Stimulated activated CD4-positive, alpha-beta T cell treated with anti-CD3 and anti-CD28 coated beads, TNF-alpha, amount 100 ng/mL, for 48 hours (primary cell): ENCODE data around the gene PLEKHG1.

Experiments used
- DNase-seq, 3 donors: peaks; one replicate each; pipeline ENCODE4 v3.0.0-alpha.2; 2020; ENCODE audit warnings: low read depth in 3 of 3

Gene PLEKHG1

GRCh38 chr6:150589852-150590251 lies 9.8 kb upstream of the PLEKHG1 start:
- DNase-seq = no peak

- no peak for DNase-seq
Measured at GRCh38 chr6:150590446-150590845, 9.2 kb upstream of the PLEKHG1 start.

- no peak for DNase-seq
Measured at GRCh38 chr6:150592377-150592995, 7.2 kb upstream of the PLEKHG1 start.

- DNase-seq = no peak
Measured at GRCh38 chr6:150593119-150593518, 6.6 kb upstream of the PLEKHG1 start.

GRCh38 chr6:150596439-150596838 lies 3.2 kb upstream of the PLEKHG1 start:
- no peak for DNase-seq

- no peak for DNase-seq
Measured at GRCh38 chr6:150598401-150598800, 1.3 kb upstream of the PLEKHG1 start.

GRCh38 chr6:150598858-150599198 lies 857 bp upstream of the PLEKHG1 start:
- DNase-seq = no peak

- no peak for DNase-seq
Measured at GRCh38 chr6:150600010-150600300, 270 bp downstream of the PLEKHG1 start.

- peak; percentile 60 to 66 (median 63) for DNase-seq
Measured at GRCh38 chr6:150600301-150601017, 774 bp downstream of the PLEKHG1 start.

- DNase-seq = no peak
Measured at GRCh38 chr6:150601439-150601838, 1.8 kb downstream of the PLEKHG1 start.

- DNase-seq = no peak
Measured at GRCh38 chr6:150603176-150603575, 3.5 kb downstream of the PLEKHG1 start.

GRCh38 chr6:150604467-150604866 lies 4.8 kb downstream of the PLEKHG1 start:
- no peak for DNase-seq

- no peak for DNase-seq
Measured at GRCh38 chr6:150605333-150605732, 5.6 kb downstream of the PLEKHG1 start.

- DNase-seq = no peak
Measured at GRCh38 chr6:150606168-150606591, 6.5 kb downstream of the PLEKHG1 start.

- DNase-seq = no peak
Measured at GRCh38 chr6:150606647-150607328, 7.1 kb downstream of the PLEKHG1 start.

- no peak for DNase-seq
Measured at GRCh38 chr6:150607329-150607650, 7.6 kb downstream of the PLEKHG1 start.

- no peak for DNase-seq
Measured at GRCh38 chr6:150610584-150610983, 10.9 kb downstream of the PLEKHG1 start.

GRCh38 chr6:150613269-150613668 lies 13.6 kb downstream of the PLEKHG1 start:
- DNase-seq = no peak

GRCh38 chr6:150615967-150616366 lies 16.3 kb downstream of the PLEKHG1 start:
- no peak for DNase-seq

- DNase-seq = no peak
Measured at GRCh38 chr6:150616586-150616985, 16.9 kb downstream of the PLEKHG1 start.

- DNase-seq = no peak
Measured at GRCh38 chr6:150617062-150617461, 17.4 kb downstream of the PLEKHG1 start.

- DNase-seq = no peak
Measured at GRCh38 chr6:150617496-150618460, 18.1 kb downstream of the PLEKHG1 start.
